ENCODE results near the gene PIK3IP1.

- TF ChIP-seq PATZ1 (CRISPR knock-in tag; IDR thresholded peaks at IDR 0.05; ENCODE audit: borderline replicate concordance), result no peak
- TF ChIP-seq TCF4 (CRISPR knock-in tag; IDR thresholded peaks at IDR 0.05; ENCODE audit: borderline replicate concordance), result no peak
- TF ChIP-seq POU6F1 (CRISPR knock-in tag; IDR thresholded peaks at IDR 0.05; ENCODE audit: borderline replicate concordance, low read depth), result no peak
- TF ChIP-seq ARNTL (CRISPR knock-in tag; IDR thresholded peaks at IDR 0.05; ENCODE audit: borderline replicate concordance, low read depth), result no peak
- TF ChIP-seq ZNF70 (CRISPR knock-in tag; IDR thresholded peaks at IDR 0.05), result no peak
- no peak for TF ChIP-seq CREB5 (CRISPR knock-in tag; IDR thresholded peaks at IDR 0.05; ENCODE audit: low read depth)
- no peak for TF ChIP-seq ZFP30 (CRISPR knock-in tag; IDR thresholded peaks at IDR 0.05)
Measured at GRCh38 chr22:31326877-31327276, 34.6 kb upstream of the PIK3IP1 start.

Data from SK-N-SH treated with all-trans-retinoic acid at 6 μM for 48 hours (cell line).